Astrocyte (in vitro differentiated cells and primary cell): ENCODE measurements around the gene CPEB4. TPM values are rescaled to one million over a fixed set of nuclear protein-coding genes. Genes with fewer than 3 reads are reported as not detected.

Source experiments
- DNase-seq: peaks from one replicate; pipeline ENCODE4 v3.0.0-alpha.2; 2010; ENCODE audit warnings: low read depth
- FAIRE-seq: peaks from 2 replicates; lab custom pipeline; 2011; peaks lifted over from hg19 to GRCh38; lab: Jason Lieb, UNC
- H2AFZ ChIP-seq: 2 replicates; pipeline ENCODE4 v1.6.0; 2012; ENCODE audit warnings: low read depth, low read length, inconsistent platforms
- H3K27ac ChIP-seq: 2 replicates; pipeline ENCODE4 v1.5.1; 2011; ENCODE audit warnings: low read depth, low read length, inconsistent platforms
- H3K27me3 ChIP-seq: 2 replicates; pipeline ENCODE4 v1.6.0; 2011; ENCODE audit warnings: low read length, inconsistent platforms; ENCODE audit not compliant: insufficient read depth
- H3K36me3 ChIP-seq: 2 replicates; pipeline ENCODE4 v1.5.1; 2011; ENCODE audit warnings: low read length, inconsistent platforms; ENCODE audit not compliant: insufficient read depth
- H3K4me1 ChIP-seq: 2 replicates; pipeline ENCODE4 v1.5.1; 2011; ENCODE audit warnings: low read length, inconsistent platforms; ENCODE audit not compliant: insufficient read depth
- H3K4me2 ChIP-seq: 2 replicates; pipeline ENCODE4 v1.6.0; 2012; ENCODE audit warnings: low read length, inconsistent platforms
- H3K4me3 ChIP-seq: 2 replicates; pipeline ENCODE4 v1.5.1; 2011; ENCODE audit warnings: low read depth, mild to moderate bottlenecking, low read length, inconsistent platforms; ENCODE audit not compliant: insufficient read depth
- H3K79me2 ChIP-seq: 2 replicates; pipeline ENCODE4 v1.6.0; 2012; ENCODE audit warnings: mild to moderate bottlenecking, low read length, inconsistent platforms; ENCODE audit not compliant: insufficient read depth
- H3K9ac ChIP-seq: 2 replicates; pipeline ENCODE4 v1.6.0; 2012; ENCODE audit warnings: mild to moderate bottlenecking, low read length, inconsistent platforms
- H3K9me3 ChIP-seq: 2 replicates; pipeline ENCODE4 v1.5.1; 2012; ENCODE audit warnings: low read depth, mild to moderate bottlenecking, low read length, inconsistent platforms; ENCODE audit not compliant: insufficient read depth
- H4K20me1 ChIP-seq: 2 replicates; pipeline ENCODE4 v1.6.0; 2012; ENCODE audit warnings: low read length, inconsistent platforms; ENCODE audit not compliant: insufficient read depth
- H3K27ac Mint-ChIP-seq: one replicate; pipeline ENCODE4 v1.8.0; 2021; ENCODE audit warnings: mild to moderate bottlenecking, mixed read lengths; ENCODE audit not compliant: unreplicated experiment
- H3K27me3 Mint-ChIP-seq: one replicate; pipeline ENCODE4 v1.8.0; 2021; ENCODE audit warnings: low read depth, mixed read lengths; ENCODE audit not compliant: unreplicated experiment
- H3K36me3 Mint-ChIP-seq: one replicate; pipeline ENCODE4 v1.8.0; 2021; ENCODE audit warnings: low read depth, mixed read lengths; ENCODE audit not compliant: unreplicated experiment
- H3K4me1 Mint-ChIP-seq: one replicate; pipeline ENCODE4 v1.8.0; 2021; ENCODE audit warnings: low read depth, mixed read lengths; ENCODE audit not compliant: unreplicated experiment
- H3K4me3 Mint-ChIP-seq: one replicate; pipeline ENCODE4 v1.8.0; 2021; ENCODE audit warnings: mild to moderate bottlenecking, moderate library complexity, mixed read lengths; ENCODE audit not compliant: unreplicated experiment
- H3K9me3 Mint-ChIP-seq: one replicate; pipeline ENCODE4 v1.8.0; 2021; ENCODE audit warnings: mild to moderate bottlenecking, mixed read lengths; ENCODE audit not compliant: unreplicated experiment
- CTCF ChIP-seq: IDR thresholded peaks from 2 replicates; pipeline ENCODE4 v1.5.1; 2011; ENCODE audit warnings: low read depth, mild to moderate bottlenecking, inconsistent platforms, low read length, moderate library complexity; ENCODE audit not compliant: insufficient read depth
- EZH2 ChIP-seq: IDR thresholded peaks from 2 replicates; pipeline ENCODE4 v1.6.1; 2012; ENCODE audit warnings: mild to moderate bottlenecking, low read length, inconsistent platforms; ENCODE audit not compliant: insufficient read depth
- total RNA-seq: library from RNA; stranded (reverse); gene quantifications from 2 replicates; pipeline ENCODE4 v1.2.1, GENCODE V29; 2021

The CPEB4 gene
- total RNA-seq, 1 donor from 2014 or later: 37.2 TPM

GRCh38 chr5:173932695-173933139 is 44.6 kb downstream of the CPEB4 start:
- Histone ChIP-seq H3K4me2 (no peak overlapping the region), H3K27ac (no peak overlapping the region), H3K9ac (no peak overlapping the region), H3K4me1 (no peaks in the 10 kb centered on the region), H3K36me3 (no peaks in the 10 kb centered on the region), H3K9me3 (no peaks in the 10 kb centered on the region), H3K4me3 (no peak overlapping the region), H3K79me2 (peaks cover 23% of the 10 kb centered on the region), H2AFZ (no peak overlapping the region), H3K27me3 (no peaks in the 10 kb centered on the region), H4K20me1 (peaks cover 46% of the 10 kb centered on the region)
- TF ChIP-seq EZH2 (no peak), CTCF (no peak)
- H3K9me3 Mint-ChIP-seq: no peaks in the 10 kb centered on the region
- peaks cover 2% of the 10 kb centered on the region for H3K36me3 Mint-ChIP-seq
- H3K4me1 Mint-ChIP-seq: peaks cover 6% of the 10 kb centered on the region
- no peak for DNase-seq
- no peak overlapping the region for H3K4me3 Mint-ChIP-seq
- no peaks in the 10 kb centered on the region for H3K27me3 Mint-ChIP-seq
- FAIRE-seq: no peak
- H3K27ac Mint-ChIP-seq: no peak overlapping the region

- Histone ChIP-seq H3K4me3 (no peak overlapping the region), H3K27ac (no peak overlapping the region), H3K4me2 (no peak overlapping the region), H3K36me3 (no peaks in the 10 kb centered on the region), H4K20me1 (peaks cover 40% of the 10 kb centered on the region), H3K27me3 (no peaks in the 10 kb centered on the region), H3K4me1 (no peaks in the 10 kb centered on the region), H3K9ac (no peak overlapping the region), H3K79me2 (peaks cover 15% of the 10 kb centered on the region), H2AFZ (no peak overlapping the region), H3K9me3 (no peaks in the 10 kb centered on the region)
- Mint-ChIP-seq H3K4me1 (peaks cover 6% of the 10 kb centered on the region), H3K36me3 (no peaks in the 10 kb centered on the region), H3K9me3 (no peaks in the 10 kb centered on the region), H3K27me3 (no peaks in the 10 kb centered on the region), H3K4me3 (no peak overlapping the region), H3K27ac (no peak overlapping the region)
- TF ChIP-seq CTCF: no peak
- TF ChIP-seq EZH2: no peak
- no peak for DNase-seq
- no peak for FAIRE-seq
Measured at GRCh38 chr5:173933901-173934300, 45.8 kb downstream of the CPEB4 start.

DNA sequence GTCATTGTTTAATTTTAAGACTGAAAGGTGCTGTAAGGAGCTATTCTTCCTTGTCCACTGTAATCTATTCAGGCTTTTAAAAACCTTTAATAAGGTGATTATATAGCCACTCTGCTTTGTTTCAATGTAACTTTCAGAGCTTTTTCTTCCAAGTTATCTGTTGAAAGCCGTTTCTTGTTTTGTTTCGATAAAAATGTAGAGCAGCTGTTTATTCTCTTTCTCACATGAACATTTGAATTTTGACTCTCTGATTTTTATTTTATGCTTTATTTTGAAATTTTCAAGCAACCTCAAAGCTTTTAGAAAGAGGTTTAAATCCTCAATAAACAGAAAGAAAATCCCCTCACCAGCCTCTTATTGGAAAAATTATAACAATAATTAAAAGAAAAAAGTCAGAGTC is 47.2 kb downstream of the CPEB4 start:
- H3K27me3 Mint-ChIP-seq: no peaks in the 10 kb centered on the region
- no peak overlapping the region for H3K4me3 ChIP-seq
- H3K27me3 ChIP-seq: no peaks in the 10 kb centered on the region
- no peak overlapping the region for H2AFZ ChIP-seq
- H3K4me2 ChIP-seq: no peak overlapping the region
- FAIRE-seq (no peak), DNase-seq (no peak)
- peaks cover 18% of the 10 kb centered on the region for H3K79me2 ChIP-seq
- no peak for TF ChIP-seq CTCF
- no peak for TF ChIP-seq EZH2
- peaks cover 6% of the 10 kb centered on the region for H3K4me1 Mint-ChIP-seq
- H3K4me3 Mint-ChIP-seq: no peak overlapping the region
- H3K36me3 Mint-ChIP-seq: no peaks in the 10 kb centered on the region
- no peaks in the 10 kb centered on the region for H3K4me1 ChIP-seq
- no peaks in the 10 kb centered on the region for H3K9me3 ChIP-seq
- no peaks in the 10 kb centered on the region for H3K36me3 ChIP-seq
- no peaks in the 10 kb centered on the region for H3K9me3 Mint-ChIP-seq
- no peak overlapping the region for H3K27ac Mint-ChIP-seq
- no peak overlapping the region for H3K9ac ChIP-seq
- H4K20me1 ChIP-seq: peaks cover 31% of the 10 kb centered on the region
- no peak overlapping the region for H3K27ac ChIP-seq
